Heart right ventricle (tissue), 16 donors: ENCODE results near the gene RPL39L. TPM values are rescaled to one million over a fixed set of nuclear protein-coding genes. Genes with fewer than 3 reads are reported as not detected.

ENCODE experiments used
- ATAC-seq, 8 donors: fragments of 200-7000 bp; cut with Tn5 transposase; one replicate each; pipeline ENCODE4 v1.9.1; 2020; ENCODE audit warnings: mild to moderate bottlenecking in 8 of 8, moderate library complexity in 8 of 8, moderate number of reproducible peaks in 1 of 8
- DNase-seq, 2 donors: peaks; one replicate each; pipeline ENCODE4 v3.0.0-alpha.2; 2020
- H3K27ac ChIP-seq, 10 donors: fragments of 200-600 bp; sonication (generic) in 2 of 10; one replicate each; pipeline versions ENCODE4 v1.5.0 to v1.8.0; 2020 to 2022; ENCODE audit warnings: mild to moderate bottlenecking in 3 of 10
- H3K27me3 ChIP-seq, 7 donors: fragments of 200-600 bp; one replicate each; pipeline ENCODE4 v1.8.0; 2021 to 2022; ENCODE audit warnings: mild to moderate bottlenecking in 2 of 7
- H3K36me3 ChIP-seq, 9 donors: fragments of 200-600 bp; sonication (generic) in 1 of 9; one replicate each; pipeline versions ENCODE4 v1.5.0 to v1.8.0; 2020 to 2022; ENCODE audit warnings: mild to moderate bottlenecking in 2 of 9
- H3K4me1 ChIP-seq, 9 donors: fragments of 200-600 bp; sonication (generic) in 1 of 9; one replicate each; pipeline versions ENCODE4 v1.5.0 to v1.8.0; 2020 to 2022; ENCODE audit warnings: mild to moderate bottlenecking in 4 of 9
- H3K4me3 ChIP-seq, 10 donors: fragments of 200-600 bp; sonication (generic) in 2 of 10; one replicate each; pipeline versions ENCODE4 v1.5.0 to v1.8.0; 2020 to 2022; ENCODE audit warnings: mild to moderate bottlenecking in 7 of 10, moderate library complexity in 2 of 10
- H3K9me3 ChIP-seq, 11 donors: fragments of 200-600 bp in 10 of 11; sonication (generic) in 2 of 11; one replicate each; pipeline versions ENCODE4 v1.5.0 to v1.8.0; 2013 to 2022; ENCODE audit warnings: mild to moderate bottlenecking in 2 of 11, control low read depth in 1 of 11, moderate library complexity in 1 of 11
- WGBS, 2 donors: extraction: QIAGEN DNeasy Blood & Tissue Kit; methylation state at CpG; one replicate each; pipeline ENCODE4 v1.1.7; 2013; ENCODE audit warnings: inconsistent platforms in 1 of 2; 5-methylcytosine and 5-hydroxymethylcytosine counted together
- intact Hi-C, 10 donors: fragments of 100-400 bp; cut with DNase I; formaldehyde crosslinking; loops; one replicate each; pipeline versions ENCODE4 v1.11.1 to v1.14.2; 2022
- polyA plus RNA-seq, 2 donors: library from polyadenylated mRNA; stranded (reverse); fragments of 200-250 nt; gene quantifications; one replicate each; pipeline ENCODE4 v1.2.3, GENCODE V29; 2013
- total RNA-seq, 10 donors: library from RNA; stranded (reverse); fragmentation: NEBNext Ultra II Directional in 3 of 10; extraction: Animal tissue kit (Norgen Biotek cat#: 25700) in 3 of 10; gene quantifications; one replicate each; pipeline versions ENCODE4 v1.2.1 to v1.2.4, GENCODE V29; 2021 to 2023
- TF ChIP-seq, protein P1 (sequence below), 9 donors: fragments of 200-600 bp; sonication (generic) in 2 of 9; IDR thresholded peaks; one replicate each; pipeline versions ENCODE4 v1.5.0 to v1.8.0; 2021 to 2022; ENCODE audit warnings: antibody characterized with exemption in 9 of 9, mild to moderate bottlenecking in 5 of 9, moderate library complexity in 1 of 9
- donor health status: Arrhythmogenic right ventricular cardiomyopathy.
- donor health status: ischemic (EF 13 %, LVEDD 7.1; RV severe dilation, severe dysfunction).
- donor health status: healthy with polysubstance abuse.
- donor health status: DM: no; HTN: yes; CAD: no.
- donor health status: DM: no; HTN: no; CAD: no.
- donor health status: ischemic (EF 25% LVEDD 6.9; RV normal size, moderate dysfunction).
- donor health status: ischemic (EF 25% LVEDD 5.7; RV mildly dilated, moderate dysfunction).
- donor health status: healthy.
- donor health status: DM: yes; HTN: yes; CAD: no.
- donor health status: Ischemic cardiomyopathy.
- donor health status: ischemic (EF 35%, LVEDD 5.7; RV mildly dilated, moderate dysfunction).
- donor health status: nonischemic (EF 11% LVEDD 7.7; RV severe dilation, severe dysfunction).
- donor health status: DM: yes; HTN: yes; CAD: no.
- donor health status: PGD.
- donor health status: ischemic (EF 29% LVEDD 5.4; RV normal size, mild dysfunction).
- donor health status: nonischemic (EF 23%, LVEDD 6.1; RV moderate dilation, normal function).

The RPL39L gene
- total and polyA plus RNA-seq, 12 donors = 0.44 to 17.8 (median 5.6) TPM

DNA sequence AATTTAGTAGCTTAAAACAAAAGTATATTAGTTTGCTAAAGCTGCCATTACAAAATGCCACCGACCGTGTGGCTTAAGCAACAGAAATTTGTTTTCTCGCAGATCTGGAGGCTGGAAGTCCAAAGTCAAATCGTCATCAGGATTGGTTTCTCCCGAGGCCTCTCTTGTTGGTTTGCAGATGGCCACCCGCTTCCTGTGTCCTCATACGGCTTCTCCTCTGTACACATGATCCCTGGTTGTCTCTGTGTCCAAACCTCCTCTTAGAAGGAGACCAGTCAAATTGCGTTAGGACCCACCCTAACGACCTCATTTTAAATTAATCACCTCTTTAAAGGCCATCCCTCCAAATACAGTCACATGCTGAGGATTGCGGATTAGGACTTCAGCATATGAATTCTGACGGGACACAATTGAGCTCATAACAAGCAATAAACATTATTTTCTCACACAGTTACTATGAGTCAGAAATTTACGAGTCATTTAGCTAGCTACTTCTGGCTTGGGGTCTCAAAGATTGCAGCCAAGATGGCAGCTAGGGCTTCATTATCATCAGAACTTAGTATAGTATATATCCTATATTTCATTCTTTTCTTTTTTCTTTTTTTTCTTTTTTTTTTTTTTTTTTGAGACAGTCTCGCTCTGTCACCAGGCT, 58.4 kb downstream of the RPL39L start:
- intact Hi-C loops = loop anchor here in 1 of 10 donors (5.0 kb wide), 1 partner anchor 1399 kb away; no protein-coding TSS in a partner anchor
- 93 to 96% methylated on average over 13 of the region's 13 CpGs for WGBS, 2 donors
- ATAC-seq = no peak

DNA sequence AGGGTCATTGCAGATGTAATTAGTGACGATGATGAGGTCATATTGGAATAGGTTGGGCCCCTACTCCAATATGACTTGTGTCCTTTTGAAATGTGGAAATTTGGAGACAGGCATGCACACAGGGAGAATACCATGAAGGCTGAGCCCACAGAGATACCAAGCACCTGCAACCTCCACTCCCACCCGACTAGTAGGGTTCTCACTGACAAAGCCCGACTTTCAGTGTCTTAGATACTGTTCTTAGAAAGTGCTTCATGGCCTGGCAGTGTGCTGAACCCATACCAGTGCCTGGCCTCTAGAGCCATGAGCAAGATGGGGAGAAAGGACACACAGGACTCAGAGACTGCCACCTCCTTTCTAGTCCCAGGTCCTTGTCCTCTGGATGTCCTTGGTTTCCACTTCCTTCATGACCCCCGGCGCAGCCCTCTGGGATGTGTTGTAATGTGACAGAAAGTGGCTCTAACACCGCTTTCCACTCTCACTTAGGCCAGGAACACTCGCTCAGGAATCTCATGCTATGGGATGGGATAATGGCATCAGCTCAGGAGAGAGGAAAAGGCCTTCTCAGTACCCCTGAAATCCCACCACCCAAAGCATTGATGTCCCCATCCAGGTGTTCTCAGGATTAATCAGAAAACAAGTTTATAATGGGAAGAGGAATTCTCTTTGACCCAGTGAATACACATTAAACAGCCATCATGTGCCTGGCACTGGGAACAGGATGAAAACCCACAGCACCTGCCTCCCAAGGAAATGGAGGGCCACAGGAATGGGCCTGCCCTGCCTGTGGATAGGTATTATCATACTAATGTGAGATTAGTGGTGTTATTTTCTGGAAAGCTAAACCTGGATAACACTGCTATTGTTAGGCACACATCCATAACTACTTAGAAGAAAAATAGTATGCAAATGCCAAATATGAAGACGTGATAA, 59.9 kb downstream of the RPL39L start:
- H3K4me3 ChIP-seq = no peak overlapping the region
- TF ChIP-seq, protein P1, sequence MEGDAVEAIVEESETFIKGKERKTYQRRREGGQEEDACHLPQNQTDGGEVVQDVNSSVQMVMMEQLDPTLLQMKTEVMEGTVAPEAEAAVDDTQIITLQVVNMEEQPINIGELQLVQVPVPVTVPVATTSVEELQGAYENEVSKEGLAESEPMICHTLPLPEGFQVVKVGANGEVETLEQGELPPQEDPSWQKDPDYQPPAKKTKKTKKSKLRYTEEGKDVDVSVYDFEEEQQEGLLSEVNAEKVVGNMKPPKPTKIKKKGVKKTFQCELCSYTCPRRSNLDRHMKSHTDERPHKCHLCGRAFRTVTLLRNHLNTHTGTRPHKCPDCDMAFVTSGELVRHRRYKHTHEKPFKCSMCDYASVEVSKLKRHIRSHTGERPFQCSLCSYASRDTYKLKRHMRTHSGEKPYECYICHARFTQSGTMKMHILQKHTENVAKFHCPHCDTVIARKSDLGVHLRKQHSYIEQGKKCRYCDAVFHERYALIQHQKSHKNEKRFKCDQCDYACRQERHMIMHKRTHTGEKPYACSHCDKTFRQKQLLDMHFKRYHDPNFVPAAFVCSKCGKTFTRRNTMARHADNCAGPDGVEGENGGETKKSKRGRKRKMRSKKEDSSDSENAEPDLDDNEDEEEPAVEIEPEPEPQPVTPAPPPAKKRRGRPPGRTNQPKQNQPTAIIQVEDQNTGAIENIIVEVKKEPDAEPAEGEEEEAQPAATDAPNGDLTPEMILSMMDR (IDR thresholded peaks at IDR 0.05) = no peak
- H3K36me3 ChIP-seq = peaks cover 0 to 49% (median 36%) of the 10 kb centered on the region in 9 donors
- DNase-seq = no peak
- ATAC-seq = peak in 1 of 8 donors; percentile 25
- 78 to 90% methylated on average over 8 of the region's 8 CpGs for WGBS, 2 donors
- intact Hi-C loops = loop anchor here in 1 of 10 donors (5.0 kb wide), 1 partner anchor 1397 kb away; no protein-coding TSS in a partner anchor
- no peaks in the 10 kb centered on the region for H3K9me3 ChIP-seq
- H3K27ac ChIP-seq = no peak overlapping the region
- no peaks in the 10 kb centered on the region for H3K27me3 ChIP-seq
- peaks cover 0 to 9% (median 0%) of the 10 kb centered on the region in 9 donors for H3K4me1 ChIP-seq

More for the DNA sequence above, 58.4 kb downstream of the RPL39L start:
- Histone ChIP-seq H3K4me3 (no peak overlapping the region), H3K9me3 (peaks cover 0 to 4% (median 0%) of the 10 kb centered on the region in 11 donors), H3K27ac (no peak overlapping the region), H3K4me1 (peaks cover 0 to 20% (median 5%) of the 10 kb centered on the region in 9 donors), H3K36me3 (peaks cover 0 to 33% (median 23%) of the 10 kb centered on the region in 9 donors), H3K27me3 (no peaks in the 10 kb centered on the region)
- DNase-seq = no peak
- TF ChIP-seq, protein P1 (IDR thresholded peaks at IDR 0.05) = no peak

DNA sequence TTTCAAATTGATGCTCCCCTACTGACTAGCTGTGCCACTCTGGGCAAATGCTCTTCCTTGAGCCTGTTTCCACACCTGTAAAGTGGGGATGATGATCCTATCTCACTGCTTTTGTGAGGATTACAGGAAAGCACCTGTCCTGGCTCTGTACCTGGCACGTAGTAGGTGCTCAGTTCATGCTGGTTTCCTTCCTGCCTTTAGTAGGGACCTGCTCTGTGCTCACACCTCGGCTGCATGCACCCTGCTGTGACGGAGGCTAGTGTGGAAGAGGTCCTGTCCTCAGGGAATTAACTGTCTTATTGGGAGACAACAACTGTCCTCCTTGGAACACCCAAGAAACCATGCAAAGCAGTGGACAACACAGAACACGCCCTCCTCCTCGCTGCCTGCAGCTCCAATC, 61.8 kb downstream of the RPL39L start:
- Histone ChIP-seq H3K4me3 (no peak overlapping the region), H3K4me1 (no peaks in the 10 kb centered on the region), H3K9me3 (no peaks in the 10 kb centered on the region), H3K27me3 (no peaks in the 10 kb centered on the region), H3K27ac (no peak overlapping the region), H3K36me3 (peaks cover 0 to 67% (median 42%) of the 10 kb centered on the region in 9 donors)
- no peak for DNase-seq
- ATAC-seq = no peak
- intact Hi-C loops = no loop called here
- TF ChIP-seq, protein P1 (IDR thresholded peaks at IDR 0.05) = no peak
- 91 to 95% methylated on average over 5 of the region's 5 CpGs for WGBS, 2 donors

DNA sequence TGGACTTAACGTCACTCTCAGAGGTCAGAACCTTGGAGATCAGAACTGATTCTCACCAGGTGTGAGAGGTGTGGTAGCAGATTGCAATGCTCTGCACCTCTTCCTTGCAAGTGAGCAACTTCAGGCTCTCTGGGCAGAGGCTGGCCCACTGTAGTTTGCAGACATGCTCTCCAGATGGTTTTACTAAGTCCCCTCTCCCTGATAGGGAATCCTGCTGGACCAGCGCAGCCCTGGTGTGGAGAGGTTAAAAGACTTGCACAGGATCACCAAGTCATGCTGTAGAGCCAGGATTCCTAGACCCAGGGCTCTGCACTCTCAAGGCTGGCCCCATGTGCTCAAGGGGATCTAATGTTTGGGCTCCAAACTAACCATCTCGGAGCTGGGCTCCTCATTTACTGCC, 62.2 kb downstream of the RPL39L start:
- no peak for ATAC-seq
- intact Hi-C loops = no loop called here
- H3K36me3 ChIP-seq = peaks cover 0 to 70% (median 42%) of the 10 kb centered on the region in 9 donors

More for the DNA sequence above, 62.2 kb downstream of the RPL39L start:
- WGBS, 2 donors = 93 to 96% methylated on average over 3 of the region's 3 CpGs
- TF ChIP-seq, protein P1 (IDR thresholded peaks at IDR 0.05) = no peak
- H3K27ac ChIP-seq = no peak overlapping the region
- H3K4me3 ChIP-seq = no peak overlapping the region
- DNase-seq = no peak
- no peaks in the 10 kb centered on the region for H3K4me1 ChIP-seq
- no peaks in the 10 kb centered on the region for H3K27me3 ChIP-seq
- no peaks in the 10 kb centered on the region for H3K9me3 ChIP-seq
